Loucy (cell line): ENCODE data around the gene HPCAL4.

Source experiments
- CTCF ChIP-seq: fragments of 200-600 bp; sonication (generic); conservative IDR thresholded peaks from 2 replicates; pipeline ENCODE4 v1.5.1; 2014; ENCODE audit warnings: mild to moderate bottlenecking, antibody characterized with exemption, low read length
- EZH2phosphoT487 ChIP-seq: fragments of 200-600 bp; IDR thresholded peaks from 2 replicates; pipeline ENCODE4 v1.6.1; 2018; ENCODE audit warnings: antibody characterized with exemption, mild to moderate bottlenecking, moderate library complexity, borderline replicate concordance

- no peak for TF ChIP-seq CTCF
- no peak for TF ChIP-seq EZH2phosphoT487
These were observed 44.0 kb downstream of the HPCAL4 start for GRCh38 chr1:39647247-39647646.
